DND-41 (cell line): ENCODE results near the gene WWC1.

Source experiments
- ATAC-seq: fragments of 200-7000 bp; cut with Tn5 transposase; 3 replicates; pipeline ENCODE4 v1.9.1; 2021; ENCODE audit warnings: low read depth; ENCODE audit not compliant: insufficient read depth
- DNase-seq: peaks from one replicate; pipeline ENCODE4 v3.0.0-alpha.2; 2020
- H2AFZ ChIP-seq: 2 replicates; pipeline ENCODE4 v1.6.0; 2012; ENCODE audit warnings: low read depth, low read length
- H3K27ac ChIP-seq: 2 replicates; pipeline ENCODE4 v1.5.1; 2012; ENCODE audit warnings: low read length, inconsistent platforms
- H3K27me3 ChIP-seq: fragments of 200-600 bp; sonication (generic); 2 replicates; pipeline ENCODE4 v1.6.0; 2012; ENCODE audit warnings: low read length, mild to moderate bottlenecking, inconsistent platforms; ENCODE audit not compliant: insufficient read depth, poor library complexity
- H3K36me3 ChIP-seq: 2 replicates; pipeline ENCODE4 v1.5.1; 2012; ENCODE audit warnings: low read length, inconsistent platforms; ENCODE audit not compliant: insufficient read depth
- H3K4me1 ChIP-seq: 2 replicates; pipeline ENCODE4 v1.5.1; 2012; ENCODE audit warnings: mild to moderate bottlenecking, low read length; ENCODE audit not compliant: insufficient read depth
- H3K4me2 ChIP-seq: 2 replicates; pipeline ENCODE4 v1.6.0; 2012; ENCODE audit warnings: mild to moderate bottlenecking, moderate library complexity, low read length, inconsistent platforms; ENCODE audit not compliant: insufficient read depth
- H3K4me3 ChIP-seq, 2 experiments: fragments of 200-600 bp in 1 of 2; shearing (Covaris generic) in 1 of 2; 2 replicates each; pipeline ENCODE4 v1.5.1; 2012 to 2016; ENCODE audit warnings: inconsistent platforms in 2 of 2, low read length in 2 of 2, mild to moderate bottlenecking in 2 of 2, low read depth in 1 of 2, moderate library complexity in 1 of 2
- H3K79me2 ChIP-seq: 2 replicates; pipeline ENCODE4 v1.6.0; 2012; ENCODE audit warnings: low read length, inconsistent platforms; ENCODE audit not compliant: insufficient read depth
- H3K9ac ChIP-seq: 2 replicates; pipeline ENCODE4 v1.6.0; 2012; ENCODE audit warnings: low read depth, mild to moderate bottlenecking, inconsistent platforms, low read length, moderate library complexity
- H3K9me3 ChIP-seq: 2 replicates; pipeline ENCODE4 v1.5.1; 2012; ENCODE audit warnings: low read length, moderate library complexity, mild to moderate bottlenecking, inconsistent platforms; ENCODE audit not compliant: insufficient read depth, severe bottlenecking
- H4K20me1 ChIP-seq: 2 replicates; pipeline ENCODE4 v1.6.0; 2012; ENCODE audit warnings: low read length; ENCODE audit not compliant: insufficient read depth
- EZH2 ChIP-seq: IDR thresholded peaks from 3 replicates; pipeline ENCODE4 v1.6.1; 2012; ENCODE audit warnings: borderline replicate concordance, low read depth, mild to moderate bottlenecking, moderate library complexity, low read length, inconsistent platforms; ENCODE audit not compliant: severe bottlenecking
- TF ChIP-seq, protein P1 (sequence below): IDR thresholded peaks from 2 replicates; pipeline ENCODE4 v1.5.1; 2012; ENCODE audit warnings: borderline replicate concordance, low read length, moderate library complexity, mild to moderate bottlenecking; ENCODE audit not compliant: poor library complexity, severe bottlenecking; ENCODE audit errors: extremely low read depth

WWC1 gene

DNA sequence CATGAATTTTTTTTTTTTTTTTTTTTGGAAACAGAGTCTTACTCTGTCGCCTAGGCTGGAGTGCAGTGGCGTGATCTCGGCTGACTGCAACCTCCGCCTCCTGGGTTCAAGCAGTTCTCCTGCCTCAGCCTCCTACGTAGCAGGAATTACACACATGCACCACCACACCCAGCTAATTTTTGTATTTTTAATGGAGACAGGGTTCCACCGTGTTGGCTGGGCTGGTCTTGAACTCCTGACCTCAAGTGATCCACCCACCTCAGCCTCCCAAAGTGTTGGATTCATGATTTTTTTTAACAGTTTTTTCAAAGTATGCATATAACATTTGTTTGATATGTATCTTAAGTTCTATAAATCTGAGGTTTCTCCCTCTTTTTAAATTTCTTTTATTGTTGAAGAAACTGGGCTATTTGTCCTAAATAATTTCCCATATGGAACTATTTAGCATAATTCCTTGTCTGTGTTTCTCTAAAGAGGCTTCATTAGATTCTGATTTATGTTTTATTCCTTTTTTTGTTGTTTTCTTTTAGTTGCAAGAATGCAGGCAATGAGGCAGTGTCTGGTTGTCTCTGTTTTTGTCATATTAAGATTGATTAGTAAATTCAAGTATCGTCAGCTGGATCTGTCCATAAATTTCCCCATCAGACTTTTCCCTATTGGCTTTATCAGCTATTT lies 211.3 kb downstream of the WWC1 start:
- no peaks in the 10 kb centered on the region for H3K27me3 ChIP-seq
- no peak for TF ChIP-seq EZH2
- TF ChIP-seq, protein P1, sequence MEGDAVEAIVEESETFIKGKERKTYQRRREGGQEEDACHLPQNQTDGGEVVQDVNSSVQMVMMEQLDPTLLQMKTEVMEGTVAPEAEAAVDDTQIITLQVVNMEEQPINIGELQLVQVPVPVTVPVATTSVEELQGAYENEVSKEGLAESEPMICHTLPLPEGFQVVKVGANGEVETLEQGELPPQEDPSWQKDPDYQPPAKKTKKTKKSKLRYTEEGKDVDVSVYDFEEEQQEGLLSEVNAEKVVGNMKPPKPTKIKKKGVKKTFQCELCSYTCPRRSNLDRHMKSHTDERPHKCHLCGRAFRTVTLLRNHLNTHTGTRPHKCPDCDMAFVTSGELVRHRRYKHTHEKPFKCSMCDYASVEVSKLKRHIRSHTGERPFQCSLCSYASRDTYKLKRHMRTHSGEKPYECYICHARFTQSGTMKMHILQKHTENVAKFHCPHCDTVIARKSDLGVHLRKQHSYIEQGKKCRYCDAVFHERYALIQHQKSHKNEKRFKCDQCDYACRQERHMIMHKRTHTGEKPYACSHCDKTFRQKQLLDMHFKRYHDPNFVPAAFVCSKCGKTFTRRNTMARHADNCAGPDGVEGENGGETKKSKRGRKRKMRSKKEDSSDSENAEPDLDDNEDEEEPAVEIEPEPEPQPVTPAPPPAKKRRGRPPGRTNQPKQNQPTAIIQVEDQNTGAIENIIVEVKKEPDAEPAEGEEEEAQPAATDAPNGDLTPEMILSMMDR, result no peak
- no peak overlapping the region for H3K27ac ChIP-seq
- no peak overlapping the region for H3K9ac ChIP-seq
- ATAC-seq (no peak), DNase-seq (no peak)
- no peak overlapping the region for H3K4me3 ChIP-seq
- H3K36me3 ChIP-seq, result peaks cover 67% of the 10 kb centered on the region
- no peaks in the 10 kb centered on the region for H3K4me1 ChIP-seq
- H2AFZ ChIP-seq, result no peak overlapping the region
- H3K9me3 ChIP-seq, result no peaks in the 10 kb centered on the region
- H3K4me2 ChIP-seq, result no peak overlapping the region
- no peaks in the 10 kb centered on the region for H3K79me2 ChIP-seq
- H4K20me1 ChIP-seq, result no peaks in the 10 kb centered on the region

DNA sequence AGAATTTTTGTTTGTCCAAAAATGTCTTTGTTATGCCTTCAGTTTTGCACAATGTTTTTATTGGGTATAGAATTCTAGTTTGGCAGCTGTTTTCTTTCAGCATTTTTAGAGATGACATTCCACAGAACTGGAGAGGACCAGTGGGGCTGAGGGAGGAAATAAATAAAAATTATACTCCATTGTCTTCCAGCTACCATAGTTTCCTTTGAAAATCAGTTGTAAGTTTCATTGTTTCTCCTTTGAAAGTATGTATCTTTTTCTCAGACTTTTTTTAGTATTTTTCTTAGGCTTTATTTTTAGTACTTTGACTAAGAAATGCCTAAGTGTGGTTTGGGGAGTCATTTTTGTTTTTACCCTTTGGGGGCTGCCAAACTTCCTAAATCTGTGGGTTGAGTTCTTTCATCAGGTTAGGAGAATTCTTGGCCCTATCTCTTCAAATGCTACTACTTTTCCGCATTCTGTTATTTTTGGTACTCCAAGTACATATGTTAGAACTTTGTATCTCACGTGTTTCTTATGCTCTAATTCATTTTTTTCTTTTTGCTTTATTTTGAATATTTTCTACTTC lies 222.5 kb downstream of the WWC1 start:
- Histone ChIP-seq H3K9me3 (peaks cover 10% of the 10 kb centered on the region), H3K4me2 (no peak overlapping the region), H3K4me1 (no peaks in the 10 kb centered on the region), H3K27ac (no peak overlapping the region), H2AFZ (no peak overlapping the region), H3K79me2 (no peaks in the 10 kb centered on the region), H3K9ac (no peak overlapping the region), H3K4me3 (no peak overlapping the region), H3K27me3 (no peaks in the 10 kb centered on the region), H3K36me3 (peaks cover 96% of the 10 kb centered on the region), H4K20me1 (no peaks in the 10 kb centered on the region)
- TF ChIP-seq, protein P1, result no peak
- no peak for DNase-seq
- ATAC-seq, result no peak
